Transverse colon (tissue), 4 donors: ENCODE measurements around the gene VPS8. TPM values are rescaled to one million over a fixed set of nuclear protein-coding genes. Genes with fewer than 3 reads are reported as not detected.

ENCODE experiments used
- DNase-seq: peaks from one replicate; pipeline ENCODE4 v3.0.0-alpha.2; 2019
- H3K27ac ChIP-seq, 4 donors: fragments of 200-600 bp; sonication (generic); 2 replicates each; pipeline ENCODE4 v1.5.1; 2016 to 2018; ENCODE audit warnings: inconsistent platforms in 4 of 4
- H3K27me3 ChIP-seq: fragments of 200-600 bp; sonication (generic); 2 replicates; pipeline ENCODE4 v1.5.1; 2017; ENCODE audit warnings: inconsistent platforms
- H3K36me3 ChIP-seq, 4 donors: fragments of 200-600 bp; sonication (generic); 2 replicates each; pipeline ENCODE4 v1.5.1; 2017 to 2019; ENCODE audit warnings: inconsistent platforms in 4 of 4
- H3K4me1 ChIP-seq, 4 donors: fragments of 200-600 bp; sonication (generic); 2 replicates each; pipeline ENCODE4 v1.5.1; 2017 to 2020; ENCODE audit warnings: inconsistent platforms in 4 of 4
- H3K4me3 ChIP-seq, 4 donors: fragments of 200-600 bp; sonication (generic); 1 replicate in 1 of 4; 2 replicates in 3 of 4; pipeline versions ENCODE4 v1.5.1 to v1.6.1; 2017 to 2019; ENCODE audit warnings: inconsistent platforms in 4 of 4
- H3K9me3 ChIP-seq, 2 donors: fragments of 200-600 bp; sonication (generic); 2 replicates each; pipeline ENCODE4 v1.5.1; 2017 to 2019; ENCODE audit warnings: inconsistent platforms in 2 of 2
- EP300 ChIP-seq: sonication (generic); formaldehyde crosslinking; IDR thresholded peaks from one replicate; pipeline ENCODE4 v1.6.1; 2017; ENCODE audit warnings: antibody characterized with exemption, low read depth
- POLR2A ChIP-seq: fragments of 450-650 bp; IDR thresholded peaks from one replicate; pipeline ENCODE4 v1.6.1; 2016; ENCODE audit warnings: antibody characterized with exemption, mild to moderate bottlenecking, moderate library complexity
- POLR2AphosphoS5 ChIP-seq, 3 donors: sonication (generic); formaldehyde crosslinking; IDR thresholded peaks; one replicate each; pipeline ENCODE4 v1.6.1; 2016; ENCODE audit warnings: antibody characterized with exemption in 3 of 3
- WGBS, 2 donors: methylation state at CpG; one replicate each; pipeline ENCODE4 v1.1.5; 2018; ENCODE audit warnings: low coverage in 1 of 2; 5-methylcytosine and 5-hydroxymethylcytosine counted together
- in situ Hi-C, 4 donors: fragments of 200-750 bp; cut with MboI; loops; one replicate each; pipeline versions ENCODE4 v1.15.0 to v1.15.1; 2017; ENCODE audit warnings: low sequenced_read_pairs in 3 of 4, low pct_ligation_motif_present in 1 of 4, low pct_unique_long_range_greater_than_20kb in 1 of 4
- intact Hi-C: fragments of 100-400 bp; cut with DNase I; formaldehyde crosslinking; loops from one replicate; pipeline ENCODE4 v1.15.1; 2023; ENCODE audit warnings: low total_unique reads
- total RNA-seq, 4 donors: library from RNA; depleted of rRNA; stranded (reverse); fragments of >200 nt; gene quantifications; one replicate each; pipeline ENCODE4 v1.1.0, GENCODE V29; 2016
- TF ChIP-seq, protein P1 (sequence below), 5 experiments: fragments of 200-600 bp in 3 of 5; fragments of 450-650 bp in 2 of 5; sonication (generic) in 3 of 5; IDR thresholded peaks; 1 replicate in 2 of 5; 2 replicates in 3 of 5; pipeline ENCODE4 v1.5.1; 2016 to 2017; ENCODE audit warnings: antibody characterized with exemption in 5 of 5, inconsistent platforms in 3 of 5, mild to moderate bottlenecking in 2 of 5, moderate library complexity in 1 of 5

The VPS8 gene
- total RNA-seq, 4 donors from 2014 or later: 35.8 to 115 (median 70.3) TPM

DNA sequence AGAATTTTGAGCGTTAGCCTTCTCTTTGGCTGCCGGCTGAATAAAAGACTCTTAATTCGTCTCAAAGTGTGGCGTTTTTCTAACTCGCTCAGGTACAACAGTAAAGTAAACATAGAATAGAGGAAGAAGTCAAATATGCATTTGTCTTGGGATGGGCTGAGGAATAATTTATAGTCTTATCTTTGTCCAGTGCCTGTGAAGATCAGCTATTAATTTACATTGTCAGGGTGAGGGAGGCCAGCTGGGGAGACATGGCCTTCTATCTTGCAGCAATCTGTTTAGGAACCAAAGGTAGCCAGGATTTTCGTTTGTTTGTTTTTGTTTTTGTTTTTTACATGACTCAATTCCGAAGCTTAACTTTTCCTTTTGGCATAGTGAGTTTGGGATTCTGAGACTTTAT, 100.2 kb downstream of the VPS8 start:
- 78 to 87% methylated on average over 7 of the region's 7 CpGs for WGBS, 2 donors
- peaks cover 0 to 29% (median 5%) of the 10 kb centered on the region in 4 donors for H3K4me1 ChIP-seq
- H3K27ac ChIP-seq: no peak overlapping the region
- H3K9me3 ChIP-seq: no peaks in the 10 kb centered on the region
- peaks cover 0 to 9% (median 3%) of the 10 kb centered on the region in 4 donors for H3K36me3 ChIP-seq
- in situ Hi-C loops: no loop called here
- H3K27me3 ChIP-seq: no peaks in the 10 kb centered on the region
- H3K4me3 ChIP-seq: no peak overlapping the region
- DNase-seq: no peak
- intact Hi-C loops: no loop called here
- TF ChIP-seq, protein P1, sequence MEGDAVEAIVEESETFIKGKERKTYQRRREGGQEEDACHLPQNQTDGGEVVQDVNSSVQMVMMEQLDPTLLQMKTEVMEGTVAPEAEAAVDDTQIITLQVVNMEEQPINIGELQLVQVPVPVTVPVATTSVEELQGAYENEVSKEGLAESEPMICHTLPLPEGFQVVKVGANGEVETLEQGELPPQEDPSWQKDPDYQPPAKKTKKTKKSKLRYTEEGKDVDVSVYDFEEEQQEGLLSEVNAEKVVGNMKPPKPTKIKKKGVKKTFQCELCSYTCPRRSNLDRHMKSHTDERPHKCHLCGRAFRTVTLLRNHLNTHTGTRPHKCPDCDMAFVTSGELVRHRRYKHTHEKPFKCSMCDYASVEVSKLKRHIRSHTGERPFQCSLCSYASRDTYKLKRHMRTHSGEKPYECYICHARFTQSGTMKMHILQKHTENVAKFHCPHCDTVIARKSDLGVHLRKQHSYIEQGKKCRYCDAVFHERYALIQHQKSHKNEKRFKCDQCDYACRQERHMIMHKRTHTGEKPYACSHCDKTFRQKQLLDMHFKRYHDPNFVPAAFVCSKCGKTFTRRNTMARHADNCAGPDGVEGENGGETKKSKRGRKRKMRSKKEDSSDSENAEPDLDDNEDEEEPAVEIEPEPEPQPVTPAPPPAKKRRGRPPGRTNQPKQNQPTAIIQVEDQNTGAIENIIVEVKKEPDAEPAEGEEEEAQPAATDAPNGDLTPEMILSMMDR (IDR thresholded peaks at IDR 0.05): no peak
- TF ChIP-seq POLR2A: no peak
- no peak for TF ChIP-seq POLR2AphosphoS5 (IDR thresholded peaks at IDR 0.05)
- no peak for TF ChIP-seq EP300

DNA sequence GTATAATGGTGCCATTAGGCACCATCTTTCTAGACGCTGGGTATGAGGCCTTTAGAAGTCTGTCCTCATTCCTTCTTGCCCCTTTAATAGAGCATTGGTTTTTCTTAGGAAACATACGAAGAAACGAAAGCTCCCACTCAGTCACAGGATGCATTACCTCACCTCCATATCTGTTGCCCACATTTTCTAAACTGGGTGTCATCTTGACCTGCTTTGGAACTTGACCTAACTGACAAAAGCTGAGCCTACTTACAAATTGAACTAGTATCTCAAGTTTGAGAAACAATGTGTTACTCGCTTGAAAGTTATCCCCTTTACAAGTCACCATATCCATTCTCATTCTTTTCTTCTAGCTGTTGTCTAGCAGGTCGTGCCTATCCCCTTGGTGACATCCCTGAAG, 102.7 kb downstream of the VPS8 start:
- no peak for DNase-seq
- intact Hi-C loops (no loop called here), in situ Hi-C loops (no loop called here)
- Histone ChIP-seq H3K27ac (no peak overlapping the region), H3K4me3 (no peak overlapping the region), H3K36me3 (peaks cover 0 to 16% (median 4%) of the 10 kb centered on the region in 4 donors), H3K4me1 (peaks cover 0 to 24% (median 5%) of the 10 kb centered on the region in 4 donors), H3K27me3 (no peaks in the 10 kb centered on the region), H3K9me3 (no peaks in the 10 kb centered on the region)
- TF ChIP-seq EP300 (no peak), POLR2A (no peak), POLR2AphosphoS5 (IDR thresholded peaks at IDR 0.05) (no peak)
- TF ChIP-seq, protein P1 (IDR thresholded peaks at IDR 0.05): no peak
- 94 to 100% methylated on average over 4 to 5 of the region's 5 CpGs for WGBS, 2 donors

DNA sequence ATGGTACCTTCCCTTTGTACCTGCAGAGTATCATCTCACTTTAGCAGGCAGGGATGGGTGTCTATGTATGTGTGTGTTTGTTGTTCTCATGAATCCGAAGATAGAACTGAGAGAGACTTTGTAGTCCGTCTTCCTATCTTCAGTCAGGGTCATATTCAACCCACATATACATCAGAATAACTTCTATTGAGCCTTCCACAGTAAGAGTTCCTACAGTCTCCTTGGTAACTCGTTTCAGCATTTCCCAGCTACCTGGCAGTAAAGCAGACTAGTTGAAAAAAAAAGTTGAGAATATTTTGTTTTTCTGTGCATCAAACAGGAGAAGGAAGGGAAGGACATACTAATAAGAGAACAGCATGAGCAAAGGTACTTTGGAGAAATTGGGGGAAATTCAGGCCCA, 106.8 kb downstream of the VPS8 start:
- no peak overlapping the region for H3K4me3 ChIP-seq
- in situ Hi-C loops (no loop called here), intact Hi-C loops (no loop called here)
- H3K9me3 ChIP-seq: no peaks in the 10 kb centered on the region
- peaks cover 0 to 3% (median 0%) of the 10 kb centered on the region in 4 donors for H3K4me1 ChIP-seq
- no peaks in the 10 kb centered on the region for H3K27me3 ChIP-seq
- H3K36me3 ChIP-seq: peaks cover 0 to 20% (median 8%) of the 10 kb centered on the region in 4 donors
- 75 to 88% methylated on average over 3 of the region's 3 CpGs for WGBS, 2 donors
- DNase-seq: no peak
- H3K27ac ChIP-seq: no peak overlapping the region
- TF ChIP-seq, protein P1 (IDR thresholded peaks at IDR 0.05): no peak
- TF ChIP-seq POLR2A: no peak
- TF ChIP-seq POLR2AphosphoS5 (IDR thresholded peaks at IDR 0.05): no peak
- no peak for TF ChIP-seq EP300

DNA sequence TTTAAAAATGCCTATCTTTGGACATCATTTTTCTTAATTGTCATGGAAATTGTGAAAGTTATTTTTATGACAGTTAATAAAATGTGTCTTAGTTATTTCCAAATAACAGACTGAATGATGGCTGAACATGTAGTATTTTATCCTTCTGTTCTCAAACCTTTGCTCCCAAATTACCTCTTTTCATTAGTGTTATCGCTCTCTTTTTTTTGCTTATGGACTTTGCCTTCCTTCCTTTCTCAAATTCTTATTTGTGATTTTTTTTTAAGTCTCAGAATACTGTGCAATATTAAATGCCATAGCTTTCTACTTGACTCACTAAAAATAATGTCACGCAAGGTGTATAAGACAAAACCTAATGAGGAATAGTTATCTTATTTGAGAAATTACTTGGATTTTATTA, 107.7 kb downstream of the VPS8 start:
- no peak overlapping the region for H3K27ac ChIP-seq
- peaks cover 0 to 20% (median 8%) of the 10 kb centered on the region in 4 donors for H3K36me3 ChIP-seq
- no peaks in the 10 kb centered on the region for H3K27me3 ChIP-seq
- intact Hi-C loops: no loop called here
- DNase-seq: no peak
- H3K4me1 ChIP-seq: peaks cover 0 to 3% (median 0%) of the 10 kb centered on the region in 4 donors
- 93 to 100% methylated on average over 2 of the region's 2 CpGs for WGBS, 2 donors
- no peaks in the 10 kb centered on the region for H3K9me3 ChIP-seq
- no peak overlapping the region for H3K4me3 ChIP-seq
- in situ Hi-C loops: no loop called here
- TF ChIP-seq, protein P1 (IDR thresholded peaks at IDR 0.05): no peak
- TF ChIP-seq POLR2A (no peak), EP300 (no peak)
